HepG2 (cell line): ENCODE data around the gene HNRNPL.
"Not testable (repeated sequence)": the region's sequence is repeated elsewhere in the genome, so short reads cannot be mapped to it uniquely, and the experiment has no call there.

ENCODE experiments used
- EZH2 ChIP-seq: conservative IDR thresholded peaks from 2 replicates; pipeline ENCODE4 v1.6.1; 2012; ENCODE audit warnings: mild to moderate bottlenecking, low read depth, low read length, moderate library complexity
- FOXJ3 ChIP-seq: sonication (generic); formaldehyde crosslinking; IDR thresholded peaks from 2 replicates; pipeline ENCODE4 v1.4.0; 2020; ENCODE audit warnings: missing genetic modification reagents, mild to moderate bottlenecking, borderline replicate concordance
- KDM5A ChIP-seq: fragments of 200-600 bp; sonication (generic); IDR thresholded peaks from 2 replicates; pipeline ENCODE4 v1.7.0; 2018; ENCODE audit warnings: antibody characterized with exemption, mild to moderate bottlenecking, low read length, borderline replicate concordance
- NFYB ChIP-seq: sonication (generic); formaldehyde crosslinking; IDR thresholded peaks from 2 replicates; pipeline ENCODE4 v1.4.0; 2020; ENCODE audit warnings: missing genetic modification reagents
- SKI ChIP-seq: fragments of 450-650 bp; IDR thresholded peaks from one replicate; pipeline ENCODE4 v1.6.1; 2018; ENCODE audit warnings: mild to moderate bottlenecking; ENCODE audit not compliant: partially characterized antibody
- ZBTB1 ChIP-seq: sonication (generic); formaldehyde crosslinking; IDR thresholded peaks from 2 replicates; pipeline ENCODE4 v1.4.0; 2020; ENCODE audit warnings: missing genetic modification reagents, borderline replicate concordance
- ZBTB8A ChIP-seq: sonication (generic); formaldehyde crosslinking; IDR thresholded peaks from 2 replicates; pipeline ENCODE4 v1.4.0; 2020; ENCODE audit warnings: mild to moderate bottlenecking, low read depth, missing genetic modification reagents, borderline replicate concordance
- ZNF143 ChIP-seq: sonication (generic); formaldehyde crosslinking; IDR thresholded peaks from 2 replicates; pipeline ENCODE4 v1.4.0; 2020; ENCODE audit warnings: missing genetic modification reagents
- ZNF543 ChIP-seq: sonication (generic); formaldehyde crosslinking; IDR thresholded peaks from 2 replicates; pipeline ENCODE4 v1.4.0; 2020; ENCODE audit warnings: mild to moderate bottlenecking, missing genetic modification reagents
- TF ChIP-seq, protein P1 (sequence below): sonication (generic); formaldehyde crosslinking; conservative IDR thresholded peaks from 2 replicates; pipeline ENCODE4 v1.8.1; 2023; ENCODE audit warnings: missing genetic modification reagents

DNA sequence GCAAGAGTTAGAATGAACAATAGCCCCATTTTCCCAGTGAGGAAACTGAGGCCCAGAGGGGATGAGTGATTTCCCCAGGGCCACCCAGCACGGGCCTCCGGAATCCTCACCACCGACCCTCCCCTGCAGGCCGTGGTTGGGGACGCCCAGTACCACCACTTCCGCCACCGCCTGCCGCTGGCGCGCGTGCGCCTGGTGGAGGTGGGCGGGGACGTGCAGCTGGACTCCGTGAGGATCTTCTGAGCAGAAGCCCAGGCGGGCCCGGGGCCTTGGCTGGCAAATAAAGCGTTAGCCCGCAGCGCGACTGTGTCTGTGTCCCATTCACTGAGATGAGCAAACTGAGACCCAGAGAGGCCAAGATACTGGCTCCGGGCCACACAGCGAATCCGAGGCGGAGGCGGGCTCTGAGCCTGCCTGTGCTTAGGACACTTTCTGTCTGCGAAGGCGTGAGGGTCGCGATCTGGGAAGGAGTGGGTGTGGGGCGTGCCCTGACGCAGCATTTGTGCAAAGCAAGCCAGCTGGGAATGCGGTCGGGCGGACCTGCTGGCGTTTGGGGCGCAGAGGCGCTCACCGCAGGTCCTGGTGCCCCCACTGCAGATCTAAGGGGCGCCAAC lies 58.2 kb downstream of the HNRNPL start:
- TF ChIP-seq, protein P1, sequence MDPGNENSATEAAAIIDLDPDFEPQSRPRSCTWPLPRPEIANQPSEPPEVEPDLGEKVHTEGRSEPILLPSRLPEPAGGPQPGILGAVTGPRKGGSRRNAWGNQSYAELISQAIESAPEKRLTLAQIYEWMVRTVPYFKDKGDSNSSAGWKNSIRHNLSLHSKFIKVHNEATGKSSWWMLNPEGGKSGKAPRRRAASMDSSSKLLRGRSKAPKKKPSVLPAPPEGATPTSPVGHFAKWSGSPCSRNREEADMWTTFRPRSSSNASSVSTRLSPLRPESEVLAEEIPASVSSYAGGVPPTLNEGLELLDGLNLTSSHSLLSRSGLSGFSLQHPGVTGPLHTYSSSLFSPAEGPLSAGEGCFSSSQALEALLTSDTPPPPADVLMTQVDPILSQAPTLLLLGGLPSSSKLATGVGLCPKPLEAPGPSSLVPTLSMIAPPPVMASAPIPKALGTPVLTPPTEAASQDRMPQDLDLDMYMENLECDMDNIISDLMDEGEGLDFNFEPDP = not testable (repeated sequence)
- TF ChIP-seq ZNF543 (CRISPR knock-in tag); EZH2; ZNF143; FOXJ3 (CRISPR knock-in tag); ZBTB1 (CRISPR knock-in tag); KDM5A; ZBTB8A (CRISPR knock-in tag); NFYB (CRISPR knock-in tag); SKI: not testable (repeated sequence)
